ENCODE data around the gene DOC2A.

Gene DOC2A

DNA sequence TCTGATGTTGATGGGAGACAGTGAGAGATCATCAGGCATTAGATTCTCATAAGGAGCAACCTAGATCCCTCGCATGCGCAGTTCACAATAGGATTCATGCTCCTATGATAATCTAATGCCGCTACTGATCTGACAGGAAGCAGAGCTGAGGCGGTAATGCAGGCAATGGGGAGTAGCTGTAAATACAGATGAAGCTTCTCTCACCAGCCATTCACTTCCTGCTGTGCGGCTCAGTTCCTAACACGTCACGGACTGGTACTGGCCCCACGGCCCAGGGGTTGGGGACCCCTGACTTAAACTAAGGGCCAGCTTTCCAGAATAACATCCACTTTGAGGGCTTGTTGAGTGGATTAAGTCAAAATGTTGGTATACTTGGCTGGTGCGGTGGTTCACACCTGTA is 51.5 kb downstream of the DOC2A start:
- H3K27ac ChIP-seq, result no peak overlapping the region
- no peak for TF ChIP-seq CTCF (conservative IDR thresholded peaks at IDR 0.05)

- H3K27ac ChIP-seq, result no peak overlapping the region
- no peak for TF ChIP-seq CTCF (conservative IDR thresholded peaks at IDR 0.05)
Observed at GRCh38 chr16:29958756-29959155, 52.1 kb downstream of the DOC2A start.
